Mucosa of stomach (tissue), 1 donor: ENCODE data around the gene RNF166.

Experiments used
- H3K27me3 ChIP-seq: one replicate; pipeline ENCODE4 v1.7.0; 2013; ENCODE audit warnings: mild to moderate bottlenecking, low read length; ENCODE audit not compliant: control insufficient read depth, insufficient read depth
- H3K36me3 ChIP-seq: one replicate; pipeline ENCODE4 v1.7.0; 2013; ENCODE audit warnings: low read length; ENCODE audit not compliant: control insufficient read depth, insufficient read depth
- H3K4me1 ChIP-seq: one replicate; pipeline ENCODE4 v1.7.0; 2013; ENCODE audit warnings: mild to moderate bottlenecking, low read length; ENCODE audit not compliant: control insufficient read depth, insufficient read depth
- H3K4me3 ChIP-seq: one replicate; pipeline ENCODE4 v1.7.0; 2013; ENCODE audit warnings: low read length
- H3K9ac ChIP-seq: one replicate; pipeline ENCODE4 v1.7.0; 2013; ENCODE audit warnings: mild to moderate bottlenecking, low read length, moderate library complexity
- H3K9me3 ChIP-seq: one replicate; pipeline ENCODE4 v1.7.0; 2013; ENCODE audit warnings: mild to moderate bottlenecking, low read length, moderate library complexity; ENCODE audit not compliant: control insufficient read depth
- donor health status: Pancreatic carcinoma.

The RNF166 gene

DNA sequence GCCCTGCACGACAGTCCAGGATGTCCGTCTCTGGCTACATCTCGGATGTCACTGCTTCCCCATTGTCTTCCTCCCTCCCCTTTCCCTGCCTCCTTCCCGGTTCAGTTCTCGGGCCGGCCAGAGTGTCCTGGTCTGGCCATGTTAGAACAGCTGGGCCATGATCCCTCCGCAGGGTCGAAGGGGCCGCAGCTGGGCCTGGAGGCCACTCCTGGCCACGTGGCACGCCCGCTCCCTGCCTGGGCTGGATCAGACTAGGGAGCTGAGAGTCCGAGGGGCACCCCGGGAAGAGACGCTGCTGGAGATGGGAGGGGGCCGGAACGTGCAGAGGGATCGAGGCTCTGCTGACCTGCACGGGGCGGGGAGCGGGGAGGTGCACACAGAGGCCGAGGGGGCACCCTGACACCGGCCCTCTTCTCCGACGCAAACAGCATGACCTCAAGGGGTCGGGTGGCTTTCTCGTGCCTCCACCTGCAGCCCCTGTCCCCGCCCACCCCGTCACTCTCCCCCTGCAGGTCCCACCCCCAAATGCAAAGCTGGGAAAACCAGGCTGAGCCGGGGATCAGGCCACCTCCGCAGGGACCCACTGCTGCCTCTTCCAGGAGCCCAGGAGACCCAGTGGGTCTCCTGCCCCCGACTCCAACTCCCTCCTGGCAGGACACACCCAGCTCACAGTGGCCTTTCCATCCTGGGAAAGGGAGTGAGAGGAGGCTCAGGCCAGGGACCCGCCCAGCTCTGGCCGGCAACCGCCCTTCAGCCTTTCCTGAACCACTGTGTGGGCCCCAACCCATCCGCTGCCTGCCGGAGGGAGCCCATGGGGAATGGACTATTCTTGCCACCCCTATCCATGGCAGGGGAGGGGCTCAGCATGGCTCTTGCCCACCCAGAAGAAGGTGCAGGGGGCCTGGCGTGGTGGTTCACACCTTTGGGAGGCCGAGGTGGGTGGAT is 38.6 kb upstream of the RNF166 start:
- no peaks in the 10 kb centered on the region for H3K36me3 ChIP-seq
- H3K4me3 ChIP-seq = no peak overlapping the region
- H3K4me1 ChIP-seq = peaks cover 5% of the 10 kb centered on the region
- H3K9ac ChIP-seq = no peak overlapping the region
- H3K27me3 ChIP-seq = no peaks in the 10 kb centered on the region
- H3K9me3 ChIP-seq = no peaks in the 10 kb centered on the region

DNA sequence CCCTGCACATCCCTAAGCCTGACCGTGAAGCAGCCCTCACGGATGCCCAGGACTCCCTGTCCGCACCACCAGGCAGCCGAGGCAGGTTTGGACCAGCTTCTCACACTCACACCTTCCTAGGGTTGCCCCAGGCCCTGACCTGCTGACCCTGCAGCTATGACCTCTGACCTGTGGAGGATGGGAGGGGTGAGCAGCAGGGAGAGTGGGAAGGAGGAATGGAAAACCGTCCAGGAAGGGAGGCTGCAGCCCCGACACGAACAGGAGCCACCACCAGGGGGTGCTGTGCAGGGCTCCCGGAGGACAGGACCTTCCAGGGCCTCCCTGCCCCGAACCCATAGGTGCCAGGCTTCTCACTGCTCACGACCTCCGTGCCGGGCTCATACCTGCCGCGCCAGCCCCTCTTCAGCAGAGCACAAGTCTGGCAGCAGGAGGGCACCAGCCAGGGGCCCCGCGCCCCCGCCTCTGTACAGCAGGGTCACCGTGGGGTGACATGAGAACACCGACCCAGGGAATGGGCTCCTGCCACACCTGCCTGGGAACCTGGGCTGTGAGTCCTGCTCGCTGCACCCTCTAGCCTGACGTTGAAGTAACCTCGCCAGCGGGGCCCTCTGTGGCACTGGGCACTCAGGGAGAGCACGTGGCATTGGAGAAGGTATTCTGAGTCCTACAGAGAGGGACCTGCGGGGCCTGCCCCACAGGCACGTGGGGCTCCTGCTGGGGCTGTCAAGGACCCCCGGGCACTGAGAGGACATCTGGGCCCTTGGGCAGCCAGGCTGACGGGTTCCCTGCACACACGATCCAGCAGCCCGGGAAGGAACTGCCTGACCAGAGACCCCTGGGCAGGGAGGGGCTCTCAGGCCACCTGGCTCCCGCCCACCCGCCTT is 37.7 kb upstream of the RNF166 start:
- Histone ChIP-seq H3K4me1 (peaks cover 5% of the 10 kb centered on the region), H3K9me3 (no peaks in the 10 kb centered on the region), H3K4me3 (no peak overlapping the region), H3K36me3 (no peaks in the 10 kb centered on the region), H3K9ac (no peak overlapping the region), H3K27me3 (no peaks in the 10 kb centered on the region)

- Histone ChIP-seq H3K9ac (no peak overlapping the region), H3K36me3 (no peaks in the 10 kb centered on the region)
Observed at GRCh38 chr16:88742896-88743605, 36.8 kb upstream of the RNF166 start.

GRCh38 chr16:88741368-88741767 is 35.2 kb upstream of the RNF166 start:
- Histone ChIP-seq H3K9me3 (no peaks in the 10 kb centered on the region), H3K9ac (no peak overlapping the region), H3K27me3 (no peaks in the 10 kb centered on the region), H3K36me3 (no peaks in the 10 kb centered on the region), H3K4me1 (peaks cover 5% of the 10 kb centered on the region), H3K4me3 (no peak overlapping the region)

More at GRCh38 chr16:88742896-88743605, 36.8 kb upstream of the RNF166 start:
- no peaks in the 10 kb centered on the region for H3K27me3 ChIP-seq
- no peaks in the 10 kb centered on the region for H3K9me3 ChIP-seq
- no peak overlapping the region for H3K4me3 ChIP-seq
- H3K4me1 ChIP-seq = peaks cover 5% of the 10 kb centered on the region

- H3K9me3 ChIP-seq = no peaks in the 10 kb centered on the region
- no peak overlapping the region for H3K9ac ChIP-seq
- no peak overlapping the region for H3K4me3 ChIP-seq
- H3K4me1 ChIP-seq = peaks cover 5% of the 10 kb centered on the region
- H3K27me3 ChIP-seq = no peaks in the 10 kb centered on the region
- H3K36me3 ChIP-seq = no peaks in the 10 kb centered on the region
Observed at GRCh38 chr16:88740727-88741055, 34.5 kb upstream of the RNF166 start.

- Histone ChIP-seq H3K36me3 (no peaks in the 10 kb centered on the region), H3K4me1 (peaks cover 5% of the 10 kb centered on the region), H3K4me3 (no peak overlapping the region), H3K9me3 (no peaks in the 10 kb centered on the region), H3K9ac (no peak overlapping the region), H3K27me3 (no peaks in the 10 kb centered on the region)
Observed at GRCh38 chr16:88739977-88740726, 33.9 kb upstream of the RNF166 start.

- no peaks in the 10 kb centered on the region for H3K9me3 ChIP-seq
- H3K4me1 ChIP-seq = peaks cover 5% of the 10 kb centered on the region
- no peaks in the 10 kb centered on the region for H3K27me3 ChIP-seq
- H3K36me3 ChIP-seq = no peaks in the 10 kb centered on the region
- H3K9ac ChIP-seq = no peak overlapping the region
- H3K4me3 ChIP-seq = no peak overlapping the region
Observed at GRCh38 chr16:88739139-88739976, 33.1 kb upstream of the RNF166 start.

GRCh38 chr16:88738151-88739084 is 32.2 kb upstream of the RNF166 start:
- H3K4me1 ChIP-seq = no peaks in the 10 kb centered on the region
- H3K4me3 ChIP-seq = no peak overlapping the region
- H3K9ac ChIP-seq = no peak overlapping the region
- H3K36me3 ChIP-seq = no peaks in the 10 kb centered on the region
- no peaks in the 10 kb centered on the region for H3K9me3 ChIP-seq
- H3K27me3 ChIP-seq = no peaks in the 10 kb centered on the region

- no peaks in the 10 kb centered on the region for H3K4me1 ChIP-seq
- H3K9me3 ChIP-seq = no peaks in the 10 kb centered on the region
- no peaks in the 10 kb centered on the region for H3K27me3 ChIP-seq
- no peak overlapping the region for H3K4me3 ChIP-seq
- no peak overlapping the region for H3K9ac ChIP-seq
- H3K36me3 ChIP-seq = no peaks in the 10 kb centered on the region
Observed at GRCh38 chr16:88737298-88738150, 31.3 kb upstream of the RNF166 start.
